Tibial nerve (tissue), 4 donors: ENCODE measurements around the gene GPR37. TPM values are rescaled to one million over a fixed set of nuclear protein-coding genes. Genes with fewer than 3 reads are reported as not detected.

Source experiments
- DNase-seq, 2 donors: peaks; one replicate each; pipeline ENCODE4 v3.0.0-alpha.2; 2019; ENCODE audit warnings: low spot score in 2 of 2
- H3K27ac ChIP-seq, 4 donors: fragments of 200-600 bp; sonication (generic) in 3 of 4; one replicate each; pipeline ENCODE4 v1.5.1; 2017 to 2019; ENCODE audit warnings: mild to moderate bottlenecking in 1 of 4
- H3K27me3 ChIP-seq, 2 donors: fragments of 200-600 bp; sonication (generic) in 1 of 2; one replicate each; pipeline versions ENCODE4 v1.5.1 to v1.6.0; 2017 to 2019
- H3K36me3 ChIP-seq, 3 donors: fragments of 200-600 bp; sonication (generic); one replicate each; pipeline ENCODE4 v1.5.1; 2018 to 2019
- H3K4me1 ChIP-seq, 4 donors: fragments of 200-600 bp; sonication (generic) in 3 of 4; one replicate each; pipeline ENCODE4 v1.5.1; 2017 to 2019
- H3K4me3 ChIP-seq, 4 donors: fragments of 200-600 bp; sonication (generic) in 3 of 4; one replicate each; pipeline ENCODE4 v1.5.1; 2017 to 2019; ENCODE audit warnings: mild to moderate bottlenecking in 1 of 4, moderate library complexity in 1 of 4
- H3K9me3 ChIP-seq, 4 donors: fragments of 200-600 bp; sonication (generic) in 3 of 4; one replicate each; pipeline ENCODE4 v1.5.1; 2017 to 2019
- EP300 ChIP-seq, 2 donors: sonication (generic); formaldehyde crosslinking; IDR thresholded peaks; one replicate each; pipeline ENCODE4 v1.6.1; 2017; ENCODE audit warnings: antibody characterized with exemption in 2 of 2, mild to moderate bottlenecking in 1 of 2
- POLR2A ChIP-seq, 2 donors: fragments of 450-650 bp; IDR thresholded peaks; one replicate each; pipeline ENCODE4 v1.6.1; 2017; ENCODE audit warnings: antibody characterized with exemption in 2 of 2, mild to moderate bottlenecking in 2 of 2, moderate library complexity in 2 of 2
- WGBS, 2 donors: methylation state at CpG; one replicate each; pipeline ENCODE4 v1.1.5; 2018; 5-methylcytosine and 5-hydroxymethylcytosine counted together
- total RNA-seq, 4 donors: library from RNA; depleted of rRNA; stranded (reverse); fragments of >200 nt; gene quantifications; one replicate each; pipeline ENCODE4 v1.1.0, GENCODE V29; 2016
- TF ChIP-seq, protein P1 (sequence below), 5 experiments: fragments of 200-600 bp in 3 of 5; fragments of 450-650 bp in 2 of 5; sonication (generic) in 3 of 5; IDR thresholded peaks; one replicate each; pipeline ENCODE4 v1.5.1; 2016 to 2019; ENCODE audit warnings: antibody characterized with exemption in 5 of 5, mild to moderate bottlenecking in 3 of 5, moderate library complexity in 2 of 5

Gene GPR37
- total RNA-seq, 4 donors from 2014 or later = 0.21 to 0.60 TPM; not detected in 2

DNA sequence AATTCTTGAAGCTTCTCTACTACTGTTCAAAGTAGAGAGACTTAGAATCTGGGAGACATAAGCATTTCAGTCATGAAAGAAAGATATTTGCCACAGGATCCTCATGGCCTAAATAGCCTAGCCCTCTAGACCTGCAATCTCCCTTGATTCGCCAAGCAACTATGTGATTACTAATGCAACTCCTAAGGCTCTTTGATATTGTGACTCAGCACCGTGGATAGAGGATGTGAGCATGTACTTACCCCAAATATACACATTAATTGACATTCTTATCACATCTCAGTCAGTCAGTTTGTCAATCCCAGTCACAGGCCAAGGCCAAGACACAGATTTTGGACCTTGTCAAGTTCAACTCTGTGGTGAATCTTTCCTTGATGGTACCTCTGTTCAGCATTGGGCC, 42.6 kb downstream of the GPR37 start:
- Histone ChIP-seq H3K9me3 (no peaks in the 10 kb centered on the region), H3K27ac (no peak overlapping the region), H3K36me3 (no peaks in the 10 kb centered on the region), H3K27me3 (no peaks in the 10 kb centered on the region), H3K4me1 (peaks cover 0 to 5% (median 0%) of the 10 kb centered on the region in 4 donors), H3K4me3 (no peak overlapping the region)
- WGBS, 2 donors = 78% methylated on average over 2 of the region's 2 CpGs
- no peak for DNase-seq
- TF ChIP-seq, protein P1, sequence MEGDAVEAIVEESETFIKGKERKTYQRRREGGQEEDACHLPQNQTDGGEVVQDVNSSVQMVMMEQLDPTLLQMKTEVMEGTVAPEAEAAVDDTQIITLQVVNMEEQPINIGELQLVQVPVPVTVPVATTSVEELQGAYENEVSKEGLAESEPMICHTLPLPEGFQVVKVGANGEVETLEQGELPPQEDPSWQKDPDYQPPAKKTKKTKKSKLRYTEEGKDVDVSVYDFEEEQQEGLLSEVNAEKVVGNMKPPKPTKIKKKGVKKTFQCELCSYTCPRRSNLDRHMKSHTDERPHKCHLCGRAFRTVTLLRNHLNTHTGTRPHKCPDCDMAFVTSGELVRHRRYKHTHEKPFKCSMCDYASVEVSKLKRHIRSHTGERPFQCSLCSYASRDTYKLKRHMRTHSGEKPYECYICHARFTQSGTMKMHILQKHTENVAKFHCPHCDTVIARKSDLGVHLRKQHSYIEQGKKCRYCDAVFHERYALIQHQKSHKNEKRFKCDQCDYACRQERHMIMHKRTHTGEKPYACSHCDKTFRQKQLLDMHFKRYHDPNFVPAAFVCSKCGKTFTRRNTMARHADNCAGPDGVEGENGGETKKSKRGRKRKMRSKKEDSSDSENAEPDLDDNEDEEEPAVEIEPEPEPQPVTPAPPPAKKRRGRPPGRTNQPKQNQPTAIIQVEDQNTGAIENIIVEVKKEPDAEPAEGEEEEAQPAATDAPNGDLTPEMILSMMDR (IDR thresholded peaks at IDR 0.05) = no peak
- TF ChIP-seq POLR2A (IDR thresholded peaks at IDR 0.05) (no peak), EP300 (IDR thresholded peaks at IDR 0.05) (no peak)

DNA sequence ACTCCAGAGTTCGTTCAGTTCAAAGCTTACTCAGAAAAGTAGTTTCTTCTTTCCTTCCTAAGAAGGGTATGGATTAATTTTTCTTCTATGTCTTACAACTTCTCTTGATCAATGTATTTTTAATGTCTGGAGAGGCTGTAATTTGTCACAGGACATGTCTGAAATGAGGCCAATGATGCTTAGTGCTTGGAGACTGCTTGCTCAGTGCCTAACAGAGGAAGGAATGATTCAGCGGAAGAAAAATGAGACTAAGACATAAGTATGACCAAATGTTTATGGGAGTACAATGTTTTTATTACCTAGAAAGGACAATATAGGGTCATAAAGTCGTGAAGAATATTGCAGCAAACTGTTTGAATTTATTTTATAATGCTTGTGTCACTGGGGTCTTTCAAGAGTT, 43.3 kb downstream of the GPR37 start:
- TF ChIP-seq EP300 (IDR thresholded peaks at IDR 0.05) = no peak
- TF ChIP-seq, protein P1 (IDR thresholded peaks at IDR 0.05) = no peak
- no peak for TF ChIP-seq POLR2A (IDR thresholded peaks at IDR 0.05)
- H3K4me1 ChIP-seq = peaks cover 0 to 5% (median 0%) of the 10 kb centered on the region in 4 donors
- H3K36me3 ChIP-seq = no peaks in the 10 kb centered on the region
- WGBS, 2 donors = 73 to 79% methylated on average over 3 of the region's 3 CpGs
- H3K27me3 ChIP-seq = no peaks in the 10 kb centered on the region
- no peak overlapping the region for H3K4me3 ChIP-seq
- no peak overlapping the region for H3K27ac ChIP-seq
- no peaks in the 10 kb centered on the region for H3K9me3 ChIP-seq
- DNase-seq = no peak

DNA sequence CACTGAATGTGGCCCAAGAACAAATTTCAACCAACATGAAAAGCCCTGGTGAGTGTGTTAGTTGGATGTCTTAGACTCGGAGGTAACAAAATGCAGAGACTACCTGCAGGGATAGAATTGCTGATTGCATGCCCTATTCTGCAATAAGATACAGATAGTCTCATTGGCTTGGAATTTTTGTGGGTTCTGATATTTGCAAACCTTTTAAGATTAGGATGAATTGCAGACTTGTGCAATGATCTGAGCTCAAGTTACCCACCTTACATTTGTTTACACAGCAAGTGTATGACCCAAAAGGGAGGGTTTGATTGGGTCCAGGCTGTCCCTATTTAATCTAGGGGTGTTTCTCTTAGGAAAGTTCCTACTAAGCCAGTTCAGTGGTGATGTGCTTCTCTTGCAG, 45.4 kb downstream of the GPR37 start:
- Histone ChIP-seq H3K4me3 (no peak overlapping the region), H3K36me3 (no peaks in the 10 kb centered on the region), H3K9me3 (no peaks in the 10 kb centered on the region), H3K27ac (no peak overlapping the region), H3K27me3 (no peaks in the 10 kb centered on the region), H3K4me1 (peaks cover 0 to 5% (median 0%) of the 10 kb centered on the region in 4 donors)
- no peak for DNase-seq
- 62 to 74% methylated on average over 1 of the region's 1 CpG for WGBS, 2 donors
- TF ChIP-seq, protein P1 (IDR thresholded peaks at IDR 0.05) = no peak
- TF ChIP-seq EP300 (IDR thresholded peaks at IDR 0.05) = no peak
- TF ChIP-seq POLR2A (IDR thresholded peaks at IDR 0.05) = no peak

DNA sequence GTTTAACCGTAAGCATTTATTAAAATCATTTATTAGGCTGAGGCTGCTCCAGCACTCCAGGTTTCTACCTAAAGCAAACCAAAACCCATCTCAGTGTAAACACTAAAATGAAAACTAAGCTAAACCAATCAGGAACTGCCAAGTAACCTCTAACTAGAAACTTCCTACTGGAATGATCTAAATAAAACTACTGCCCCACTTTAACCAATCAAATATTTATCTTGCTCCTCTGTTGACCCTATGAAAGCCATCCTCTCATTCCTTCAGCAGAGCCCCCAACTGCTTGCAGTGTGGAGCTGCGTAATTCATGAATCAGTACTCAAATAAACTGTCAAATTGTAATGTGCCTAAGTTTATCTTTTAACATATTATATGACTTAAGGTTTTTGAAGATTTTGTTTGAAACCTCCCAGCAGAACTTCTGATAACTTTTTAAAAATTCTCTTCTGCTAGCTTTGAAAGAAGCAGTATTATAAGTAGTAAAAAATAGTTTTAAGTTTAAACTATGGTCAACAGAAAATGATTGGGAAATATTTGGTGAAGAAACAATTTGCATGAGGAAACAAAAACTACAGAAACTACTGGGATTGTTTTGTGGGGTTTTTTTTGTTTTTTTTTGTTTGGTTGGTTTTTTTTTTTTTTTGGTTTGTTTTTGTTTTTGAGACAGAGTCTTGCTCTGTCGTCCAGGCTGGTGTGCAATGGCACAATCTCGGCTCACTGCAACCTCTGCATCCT, 47.4 kb downstream of the GPR37 start:
- H3K27ac ChIP-seq = no peak overlapping the region
- H3K4me1 ChIP-seq = no peaks in the 10 kb centered on the region
- TF ChIP-seq, protein P1 (IDR thresholded peaks at IDR 0.05) = no peak
- TF ChIP-seq POLR2A (IDR thresholded peaks at IDR 0.05) (no peak), EP300 (IDR thresholded peaks at IDR 0.05) (no peak)
- WGBS, 2 donors = 68 to 69% methylated on average over 4 of the region's 4 CpGs
- H3K36me3 ChIP-seq = no peaks in the 10 kb centered on the region
- no peaks in the 10 kb centered on the region for H3K9me3 ChIP-seq
- H3K4me3 ChIP-seq = no peak overlapping the region
- no peak for DNase-seq
- H3K27me3 ChIP-seq = no peaks in the 10 kb centered on the region

DNA sequence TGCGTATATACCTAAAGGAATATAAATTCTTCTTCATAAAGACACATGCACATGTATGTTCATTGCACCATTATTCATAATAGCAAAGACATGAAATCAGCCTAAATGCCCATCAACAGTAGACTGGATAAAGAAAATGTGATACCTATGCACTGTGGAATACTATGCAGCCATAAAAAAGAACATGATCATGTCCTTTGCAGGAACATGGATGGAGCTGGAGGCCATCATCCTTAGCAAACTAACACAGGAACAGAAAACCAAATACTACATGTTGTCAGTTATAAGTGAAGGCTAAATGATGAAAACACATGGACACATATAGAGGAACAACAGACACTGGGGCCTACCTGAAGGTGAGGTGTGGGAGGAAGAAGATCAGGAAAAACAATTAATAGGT, 48.7 kb downstream of the GPR37 start:
- H3K27ac ChIP-seq = no peak overlapping the region
- WGBS, 2 donors = 100% methylated on average over 1 of the region's 1 CpG
- H3K36me3 ChIP-seq = no peaks in the 10 kb centered on the region
- no peaks in the 10 kb centered on the region for H3K27me3 ChIP-seq
- no peak overlapping the region for H3K4me3 ChIP-seq
- H3K9me3 ChIP-seq = no peaks in the 10 kb centered on the region
- no peaks in the 10 kb centered on the region for H3K4me1 ChIP-seq
- no peak for TF ChIP-seq EP300 (IDR thresholded peaks at IDR 0.05)
- no peak for TF ChIP-seq POLR2A (IDR thresholded peaks at IDR 0.05)
- TF ChIP-seq, protein P1 (IDR thresholded peaks at IDR 0.05) = no peak
- no peak for DNase-seq
